Loucy (cell line): ENCODE data around the gene GPC3.

ENCODE experiments used
- H2AFZ ChIP-seq: fragments of 200-600 bp; sonication (generic); 2 replicates; pipeline ENCODE4 v1.6.0; 2016; ENCODE audit warnings: antibody characterized with exemption, mild to moderate bottlenecking, low read length, moderate library complexity
- H3F3A ChIP-seq: fragments of 200-600 bp; 2 replicates; pipeline ENCODE4 v1.6.0; 2016; ENCODE audit warnings: antibody characterized with exemption, low read depth, mild to moderate bottlenecking
- H3K27me3 ChIP-seq: fragments of 200-600 bp; sonication (generic); 2 replicates; pipeline ENCODE4 v1.6.1; 2014; ENCODE audit warnings: low read length, mild to moderate bottlenecking; ENCODE audit not compliant: insufficient read depth, poor library complexity, severe bottlenecking
- H3K36me3 ChIP-seq: fragments of 200-600 bp; sonication (generic); 2 replicates; pipeline ENCODE4 v1.6.1; 2016; ENCODE audit warnings: low read length; ENCODE audit not compliant: insufficient read depth
- H3K4me1 ChIP-seq: fragments of 200-600 bp; sonication (generic); 2 replicates; pipeline ENCODE4 v1.5.1; 2014; ENCODE audit warnings: low read length, mild to moderate bottlenecking; ENCODE audit not compliant: insufficient read depth, poor library complexity, severe bottlenecking
- H3K4me2 ChIP-seq: fragments of 200-600 bp; sonication (generic); 2 replicates; pipeline ENCODE4 v1.6.0; 2014; ENCODE audit warnings: antibody characterized with exemption, low read length, low read depth, mild to moderate bottlenecking; ENCODE audit not compliant: poor library complexity, severe bottlenecking
- H3K4me3 ChIP-seq: fragments of 200-600 bp; sonication (generic); 2 replicates; pipeline ENCODE4 v1.5.1; 2014; ENCODE audit warnings: low read length, mild to moderate bottlenecking, mixed read lengths; ENCODE audit not compliant: poor library complexity, severe bottlenecking
- H3K79me2 ChIP-seq: fragments of 200-600 bp; sonication (generic); 2 replicates; pipeline ENCODE4 v1.6.1; 2014; ENCODE audit warnings: low read length; ENCODE audit not compliant: insufficient read depth
- H3K9ac ChIP-seq: fragments of 200-600 bp; sonication (generic); 2 replicates; pipeline ENCODE4 v1.6.0; 2014; ENCODE audit warnings: mild to moderate bottlenecking, low read depth, low read length, moderate library complexity; ENCODE audit not compliant: poor library complexity, severe bottlenecking
- H3K9me2 ChIP-seq: fragments of 200-600 bp; sonication (generic); replicated peaks from 2 replicates; pipeline ENCODE4 v1.6.1; 2016; ENCODE audit warnings: low read depth, low read length, mixed read lengths
- H3K9me3 ChIP-seq: fragments of 200-600 bp; sonication (generic); 2 replicates; pipeline ENCODE4 v1.6.1; 2014; ENCODE audit warnings: mild to moderate bottlenecking, antibody characterized with exemption, low read length, low read depth; ENCODE audit not compliant: insufficient read depth
- H4K20me1 ChIP-seq: fragments of 200-600 bp; sonication (generic); 2 replicates; pipeline ENCODE4 v1.6.0; 2014; ENCODE audit warnings: antibody characterized with exemption, low read length, mild to moderate bottlenecking; ENCODE audit not compliant: insufficient read depth, poor library complexity, severe bottlenecking
- EZH2phosphoT487 ChIP-seq: fragments of 200-600 bp; IDR thresholded peaks from 2 replicates; pipeline ENCODE4 v1.6.1; 2018; ENCODE audit warnings: antibody characterized with exemption, mild to moderate bottlenecking, moderate library complexity, borderline replicate concordance
- TF ChIP-seq, protein P1 (sequence below): fragments of 200-600 bp; sonication (generic); conservative IDR thresholded peaks from 2 replicates; pipeline ENCODE4 v1.5.1; 2014; ENCODE audit warnings: mild to moderate bottlenecking, antibody characterized with exemption, low read length

The GPC3 gene

GRCh38 chrX:133669214-133669613 lies 316.2 kb downstream of the GPC3 start:
- Histone ChIP-seq H3K79me2 (no peaks in the 10 kb centered on the region), H3K4me2 (no peak overlapping the region), H3F3A (no peaks in the 10 kb centered on the region), H3K27me3 (no peaks in the 10 kb centered on the region), H3K36me3 (no peaks in the 10 kb centered on the region), H3K9me3 (no peaks in the 10 kb centered on the region), H3K9me2 (no peaks in the 10 kb centered on the region), H3K9ac (no peak overlapping the region), H4K20me1 (no peaks in the 10 kb centered on the region), H3K4me3 (no peak overlapping the region), H3K4me1 (no peaks in the 10 kb centered on the region), H2AFZ (no peak overlapping the region)
- TF ChIP-seq, protein P1, sequence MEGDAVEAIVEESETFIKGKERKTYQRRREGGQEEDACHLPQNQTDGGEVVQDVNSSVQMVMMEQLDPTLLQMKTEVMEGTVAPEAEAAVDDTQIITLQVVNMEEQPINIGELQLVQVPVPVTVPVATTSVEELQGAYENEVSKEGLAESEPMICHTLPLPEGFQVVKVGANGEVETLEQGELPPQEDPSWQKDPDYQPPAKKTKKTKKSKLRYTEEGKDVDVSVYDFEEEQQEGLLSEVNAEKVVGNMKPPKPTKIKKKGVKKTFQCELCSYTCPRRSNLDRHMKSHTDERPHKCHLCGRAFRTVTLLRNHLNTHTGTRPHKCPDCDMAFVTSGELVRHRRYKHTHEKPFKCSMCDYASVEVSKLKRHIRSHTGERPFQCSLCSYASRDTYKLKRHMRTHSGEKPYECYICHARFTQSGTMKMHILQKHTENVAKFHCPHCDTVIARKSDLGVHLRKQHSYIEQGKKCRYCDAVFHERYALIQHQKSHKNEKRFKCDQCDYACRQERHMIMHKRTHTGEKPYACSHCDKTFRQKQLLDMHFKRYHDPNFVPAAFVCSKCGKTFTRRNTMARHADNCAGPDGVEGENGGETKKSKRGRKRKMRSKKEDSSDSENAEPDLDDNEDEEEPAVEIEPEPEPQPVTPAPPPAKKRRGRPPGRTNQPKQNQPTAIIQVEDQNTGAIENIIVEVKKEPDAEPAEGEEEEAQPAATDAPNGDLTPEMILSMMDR = no peak
- TF ChIP-seq EZH2phosphoT487 = no peak

- TF ChIP-seq EZH2phosphoT487 = no peak
- TF ChIP-seq, protein P1 = no peak
- Histone ChIP-seq H3K9ac (no peak overlapping the region), H3K27me3 (no peaks in the 10 kb centered on the region), H2AFZ (no peak overlapping the region), H3K4me1 (no peaks in the 10 kb centered on the region), H3K36me3 (no peaks in the 10 kb centered on the region), H3K9me2 (no peaks in the 10 kb centered on the region), H3K9me3 (no peaks in the 10 kb centered on the region), H3K4me2 (no peak overlapping the region), H3K4me3 (no peak overlapping the region), H4K20me1 (no peaks in the 10 kb centered on the region), H3K79me2 (no peaks in the 10 kb centered on the region), H3F3A (no peaks in the 10 kb centered on the region)
Measured at GRCh38 chrX:133668225-133668931, 317.0 kb downstream of the GPC3 start.

GRCh38 chrX:133666256-133666655 lies 319.1 kb downstream of the GPC3 start:
- H3K9me2 ChIP-seq = no peaks in the 10 kb centered on the region
- H2AFZ ChIP-seq = no peak overlapping the region
- H3K79me2 ChIP-seq = no peaks in the 10 kb centered on the region
- TF ChIP-seq, protein P1 = no peak
- TF ChIP-seq EZH2phosphoT487 = no peak
- H3K4me1 ChIP-seq = no peaks in the 10 kb centered on the region
- no peaks in the 10 kb centered on the region for H4K20me1 ChIP-seq
- no peaks in the 10 kb centered on the region for H3K9me3 ChIP-seq
- no peaks in the 10 kb centered on the region for H3K27me3 ChIP-seq
- H3K4me2 ChIP-seq = no peak overlapping the region
- no peaks in the 10 kb centered on the region for H3K36me3 ChIP-seq
- no peaks in the 10 kb centered on the region for H3F3A ChIP-seq
- H3K4me3 ChIP-seq = no peak overlapping the region
- no peak overlapping the region for H3K9ac ChIP-seq
